PC-3 (cell line): Measurements from ENCODE around the gene SFMBT2. TPM values are rescaled to one million over a fixed set of nuclear protein-coding genes. Genes with fewer than 3 reads are reported as not detected.

ENCODE experiments used
- ATAC-seq: fragments of 200-7000 bp; cut with Tn5 transposase; 2 replicates; pipeline ENCODE4 v1.9.1; 2020; ENCODE audit warnings: mild to moderate bottlenecking, moderate library complexity
- BruUV-seq: library from RNA; stranded (reverse); fragments of 400-500 nt; replicated peaks from 2 replicates; lab custom pipeline; 2021; lab: Mats Ljungman, UMichigan
- CTCF ChIA-PET: fragments of 300-600 bp; sonication (Branson Sonifier 250); formaldehyde crosslinking; loops from one replicate; lab custom pipeline; 2022; ENCODE audit warnings: antibody characterized with exemption; lab: Charles Lee
- POLR2A ChIA-PET: fragments of 300-600 bp; sonication (Branson Sonifier 250); formaldehyde crosslinking; loops from one replicate; lab custom pipeline; 2022; ENCODE audit warnings: antibody characterized with exemption; ENCODE audit not compliant: unreplicated experiment; lab: Charles Lee
- DNase-seq: peaks from one replicate; pipeline ENCODE4 v3.0.0-alpha.2; 2015
- H2AFZ ChIP-seq: fragments of 300-600 bp; sonication (generic); 2 replicates; pipeline ENCODE4 v1.6.0; 2016; ENCODE audit warnings: antibody characterized with exemption, low read length
- H3F3A ChIP-seq: fragments of 300-600 bp; sonication (generic); one replicate; pipeline ENCODE4 v1.6.0; 2017; ENCODE audit warnings: antibody characterized with exemption, low read length, control low read depth, mild to moderate bottlenecking; ENCODE audit not compliant: unreplicated experiment
- H3K27ac ChIP-seq: fragments of 300-600 bp; sonication (generic); 2 replicates; pipeline ENCODE4 v1.5.1; 2016; ENCODE audit warnings: mild to moderate bottlenecking, low read length
- H3K27me3 ChIP-seq: fragments of 300-600 bp; sonication (generic); 2 replicates; pipeline ENCODE4 v1.6.1; 2016; ENCODE audit warnings: low read length, mixed read lengths
- H3K36me3 ChIP-seq: fragments of 300-600 bp; sonication (generic); 2 replicates; pipeline ENCODE4 v1.6.1; 2016; ENCODE audit warnings: low read depth, mixed run types, low read length, mixed read lengths
- H3K4me1 ChIP-seq: fragments of 300-600 bp; sonication (generic); 2 replicates; pipeline ENCODE4 v1.5.1; 2016; ENCODE audit warnings: low read length; ENCODE audit not compliant: insufficient read depth
- H3K4me2 ChIP-seq: fragments of 300-600 bp; sonication (generic); 2 replicates; pipeline ENCODE4 v1.6.0; 2016; ENCODE audit warnings: low read length
- H3K4me3 ChIP-seq: fragments of 300-600 bp; sonication (generic); 2 replicates; pipeline ENCODE4 v1.5.1; 2016; ENCODE audit warnings: mild to moderate bottlenecking, low read length, mixed read lengths
- H3K79me2 ChIP-seq: fragments of 300-600 bp; sonication (generic); 2 replicates; pipeline ENCODE4 v1.6.1; 2017; ENCODE audit warnings: low read length, mixed read lengths
- H3K9ac ChIP-seq: fragments of 300-600 bp; sonication (generic); 2 replicates; pipeline ENCODE4 v1.6.0; 2016; ENCODE audit warnings: mild to moderate bottlenecking, low read length
- H3K9me2 ChIP-seq: fragments of 300-600 bp; sonication (generic); replicated peaks from 2 replicates; pipeline ENCODE4 v1.6.1; 2016; ENCODE audit warnings: mixed run types, low read length, mixed read lengths
- H3K9me3 ChIP-seq: fragments of 300-600 bp; sonication (generic); 2 replicates; pipeline ENCODE4 v1.6.1; 2016; ENCODE audit warnings: low read length, mixed read lengths
- H4K20me1 ChIP-seq: fragments of 300-600 bp; sonication (generic); 2 replicates; pipeline ENCODE4 v1.6.1; 2016; ENCODE audit warnings: low read length, mixed read lengths
- EZH2 ChIP-seq: fragments of 300-600 bp; sonication (generic); IDR thresholded peaks from one replicate; pipeline ENCODE4 v1.6.1; 2017; ENCODE audit warnings: antibody characterized with exemption, mild to moderate bottlenecking, low read length; ENCODE audit not compliant: unreplicated experiment
- EZH2phosphoT487 ChIP-seq: fragments of 300-600 bp; sonication (generic); IDR thresholded peaks from 2 replicates; pipeline ENCODE4 v1.6.1; 2018; ENCODE audit warnings: mild to moderate bottlenecking, antibody characterized with exemption, low read length, borderline replicate concordance
- intact Hi-C: fragments of 100-400 bp; cut with micrococcal nuclease; formaldehyde crosslinking; loops from 2 replicates; pipeline ENCODE4 v1.9.0; 2023
- total RNA-seq: library from RNA; depleted of rRNA; stranded (reverse); fragments of >200 nt; gene quantifications from 2 replicates; pipeline ENCODE4 v1.2.3, GENCODE V29; 2014
- TF ChIP-seq, protein P1 (sequence below): fragments of 300-600 bp; sonication (generic); conservative IDR thresholded peaks from 2 replicates; pipeline ENCODE4 v1.5.1; 2017; ENCODE audit warnings: antibody characterized with exemption, low read depth, mild to moderate bottlenecking, low read length

The SFMBT2 gene
- total RNA-seq, 1 experiment from 2014 or later = 1.9 TPM

DNA sequence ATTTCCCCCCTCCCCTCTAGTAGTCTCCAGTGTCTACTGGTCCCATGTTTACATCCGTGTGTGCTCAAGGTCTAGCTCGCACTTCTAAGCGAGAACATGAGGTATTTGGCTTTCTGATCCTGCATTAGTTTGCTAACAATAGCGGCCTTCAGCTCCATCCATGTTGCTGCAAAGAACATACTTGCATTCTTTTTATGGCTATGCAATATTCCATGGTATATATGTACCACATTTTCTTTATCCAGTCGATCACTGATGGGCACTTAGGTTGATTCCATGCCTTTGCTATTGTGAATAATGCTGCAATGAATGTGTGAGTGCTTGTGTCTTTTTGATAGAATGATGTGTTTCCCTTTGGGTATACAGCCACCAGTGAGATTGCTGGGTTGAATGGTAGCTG, 160.6 kb downstream of the SFMBT2 start:
- no TSS peak for BruUV-seq
- no peak overlapping the region for H3K9ac ChIP-seq
- no peak for TF ChIP-seq EZH2phosphoT487
- TF ChIP-seq, protein P1, sequence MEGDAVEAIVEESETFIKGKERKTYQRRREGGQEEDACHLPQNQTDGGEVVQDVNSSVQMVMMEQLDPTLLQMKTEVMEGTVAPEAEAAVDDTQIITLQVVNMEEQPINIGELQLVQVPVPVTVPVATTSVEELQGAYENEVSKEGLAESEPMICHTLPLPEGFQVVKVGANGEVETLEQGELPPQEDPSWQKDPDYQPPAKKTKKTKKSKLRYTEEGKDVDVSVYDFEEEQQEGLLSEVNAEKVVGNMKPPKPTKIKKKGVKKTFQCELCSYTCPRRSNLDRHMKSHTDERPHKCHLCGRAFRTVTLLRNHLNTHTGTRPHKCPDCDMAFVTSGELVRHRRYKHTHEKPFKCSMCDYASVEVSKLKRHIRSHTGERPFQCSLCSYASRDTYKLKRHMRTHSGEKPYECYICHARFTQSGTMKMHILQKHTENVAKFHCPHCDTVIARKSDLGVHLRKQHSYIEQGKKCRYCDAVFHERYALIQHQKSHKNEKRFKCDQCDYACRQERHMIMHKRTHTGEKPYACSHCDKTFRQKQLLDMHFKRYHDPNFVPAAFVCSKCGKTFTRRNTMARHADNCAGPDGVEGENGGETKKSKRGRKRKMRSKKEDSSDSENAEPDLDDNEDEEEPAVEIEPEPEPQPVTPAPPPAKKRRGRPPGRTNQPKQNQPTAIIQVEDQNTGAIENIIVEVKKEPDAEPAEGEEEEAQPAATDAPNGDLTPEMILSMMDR = no peak
- TF ChIP-seq EZH2 = no peak
- H3K27me3 ChIP-seq = no peaks in the 10 kb centered on the region
- intact Hi-C loops = no loop called here
- no peaks in the 10 kb centered on the region for H4K20me1 ChIP-seq
- no peaks in the 10 kb centered on the region for H3K9me3 ChIP-seq
- CTCF ChIA-PET = no interaction called here
- POLR2A ChIA-PET = no interaction called here
- H3K4me1 ChIP-seq = no peaks in the 10 kb centered on the region
- no peaks in the 10 kb centered on the region for H3K9me2 ChIP-seq
- no peak for DNase-seq
- no peak for ATAC-seq
- H3K36me3 ChIP-seq = no peaks in the 10 kb centered on the region
- no peaks in the 10 kb centered on the region for H3K79me2 ChIP-seq
- no peak overlapping the region for H3K4me2 ChIP-seq
- H3K4me3 ChIP-seq = no peak overlapping the region
- no peaks in the 10 kb centered on the region for H3F3A ChIP-seq
- no peak overlapping the region for H3K27ac ChIP-seq
- no peak overlapping the region for H2AFZ ChIP-seq

DNA sequence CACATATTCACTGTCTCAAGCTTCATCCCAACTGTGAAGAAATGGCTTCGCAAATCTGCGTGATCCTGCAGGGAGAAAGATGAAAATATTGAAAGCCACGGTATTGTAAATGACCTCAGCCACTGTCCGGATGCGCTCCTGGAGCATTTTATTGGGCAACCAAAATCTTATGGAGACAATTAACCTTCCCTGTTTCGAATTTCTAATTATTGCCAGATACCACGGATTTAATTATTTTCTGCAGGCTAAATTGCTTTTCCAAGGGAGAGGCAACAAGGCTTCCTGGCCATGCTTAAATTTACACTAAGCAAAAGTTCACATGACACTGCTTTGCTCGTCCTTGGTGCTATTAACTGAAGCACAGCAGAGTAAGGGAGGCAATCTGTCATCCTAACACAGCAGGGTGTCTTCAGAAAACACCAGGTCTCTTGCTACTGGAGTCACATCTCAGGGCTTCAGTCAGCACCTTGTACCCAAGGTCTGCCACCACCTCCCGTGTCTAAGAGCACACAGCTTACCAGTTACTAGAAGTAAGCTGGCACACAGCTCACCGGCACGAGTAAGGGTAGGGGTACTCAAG, 162.2 kb downstream of the SFMBT2 start:
- no peak overlapping the region for H2AFZ ChIP-seq
- no peak for DNase-seq
- ChIA-PET POLR2A (no interaction called here), CTCF (no interaction called here)
- ATAC-seq = no peak
- H3K4me1 ChIP-seq = no peaks in the 10 kb centered on the region
- H3K36me3 ChIP-seq = no peaks in the 10 kb centered on the region
- no peaks in the 10 kb centered on the region for H3F3A ChIP-seq
- H3K79me2 ChIP-seq = no peaks in the 10 kb centered on the region
- intact Hi-C loops = no loop called here
- H4K20me1 ChIP-seq = no peaks in the 10 kb centered on the region
- BruUV-seq = no TSS peak
- no peak overlapping the region for H3K9ac ChIP-seq
- H3K27ac ChIP-seq = no peak overlapping the region
- no peak for TF ChIP-seq EZH2
- no peak for TF ChIP-seq EZH2phosphoT487
- TF ChIP-seq, protein P1 = no peak
- no peaks in the 10 kb centered on the region for H3K9me3 ChIP-seq
- H3K27me3 ChIP-seq = no peaks in the 10 kb centered on the region
- H3K4me3 ChIP-seq = no peak overlapping the region
- no peaks in the 10 kb centered on the region for H3K9me2 ChIP-seq
- no peak overlapping the region for H3K4me2 ChIP-seq

DNA sequence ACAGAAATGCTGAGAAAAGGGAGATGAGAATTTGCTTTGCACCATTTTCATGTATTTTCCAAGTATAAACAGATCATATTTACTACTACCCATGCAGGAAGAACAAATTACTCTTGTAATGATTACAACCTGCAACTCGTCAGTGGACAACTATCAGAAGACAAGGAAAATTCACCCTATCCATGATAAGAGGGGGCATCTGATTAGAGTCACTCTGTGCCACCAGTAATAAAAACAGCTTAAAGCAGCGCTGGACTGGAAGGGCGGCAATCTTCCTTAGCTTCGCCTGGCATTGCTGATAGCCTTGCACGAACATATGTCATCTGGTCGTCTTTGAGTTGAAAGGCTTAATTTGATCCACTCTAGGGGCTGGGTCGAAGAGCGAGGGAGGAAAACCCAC, 162.7 kb downstream of the SFMBT2 start:
- CTCF ChIA-PET = no interaction called here
- Histone ChIP-seq H3K79me2 (no peaks in the 10 kb centered on the region), H3K27me3 (no peaks in the 10 kb centered on the region)

More for the DNA sequence above, 162.7 kb downstream of the SFMBT2 start:
- H3K36me3 ChIP-seq = no peaks in the 10 kb centered on the region
- no TSS peak for BruUV-seq
- no peak overlapping the region for H2AFZ ChIP-seq
- H3K4me2 ChIP-seq = no peak overlapping the region
- no peak overlapping the region for H3K4me3 ChIP-seq
- no peaks in the 10 kb centered on the region for H3K9me2 ChIP-seq
- no peaks in the 10 kb centered on the region for H3K4me1 ChIP-seq
- H4K20me1 ChIP-seq = no peaks in the 10 kb centered on the region
- H3K9me3 ChIP-seq = no peaks in the 10 kb centered on the region
- ATAC-seq (no peak), DNase-seq (no peak)
- POLR2A ChIA-PET = no interaction called here
- no peak overlapping the region for H3K27ac ChIP-seq
- no peak overlapping the region for H3K9ac ChIP-seq
- no peak for TF ChIP-seq EZH2
- no peak for TF ChIP-seq EZH2phosphoT487
- TF ChIP-seq, protein P1 = no peak
- intact Hi-C loops = no loop called here
- H3F3A ChIP-seq = no peaks in the 10 kb centered on the region
